Limb (tissue), 2 donors: ENCODE data around the gene TRAF3IP1.

Source experiments
- DNase-seq, 2 donors: peaks; one replicate each; pipeline ENCODE4 v3.0.0-alpha.2; 2016; ENCODE audit errors: extremely low spot score in 2 of 2

The TRAF3IP1 gene

DNA sequence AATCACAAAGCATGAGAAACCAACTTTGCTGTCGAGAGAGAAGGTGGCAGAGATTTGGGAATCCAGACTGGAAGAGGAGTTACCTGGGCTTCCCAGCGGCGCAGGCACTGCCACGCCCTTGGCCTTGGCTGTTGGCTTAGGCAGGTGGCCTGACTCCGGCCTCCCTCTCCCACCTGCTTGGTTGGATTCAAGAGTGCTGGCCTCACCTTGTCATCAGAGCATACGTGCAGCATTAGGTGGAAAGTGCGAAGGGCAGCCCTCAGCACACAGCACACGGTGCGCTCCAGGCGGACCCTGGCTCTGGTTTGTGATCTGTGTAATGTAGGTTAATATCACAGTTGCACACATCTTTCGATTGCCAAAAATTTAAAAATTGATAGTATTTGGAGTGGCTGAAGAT is 87.2 kb downstream of the TRAF3IP1 start:
- no peak for DNase-seq

GRCh38 chr2:238408615-238409340 is 88.5 kb downstream of the TRAF3IP1 start:
- no peak for DNase-seq

DNA sequence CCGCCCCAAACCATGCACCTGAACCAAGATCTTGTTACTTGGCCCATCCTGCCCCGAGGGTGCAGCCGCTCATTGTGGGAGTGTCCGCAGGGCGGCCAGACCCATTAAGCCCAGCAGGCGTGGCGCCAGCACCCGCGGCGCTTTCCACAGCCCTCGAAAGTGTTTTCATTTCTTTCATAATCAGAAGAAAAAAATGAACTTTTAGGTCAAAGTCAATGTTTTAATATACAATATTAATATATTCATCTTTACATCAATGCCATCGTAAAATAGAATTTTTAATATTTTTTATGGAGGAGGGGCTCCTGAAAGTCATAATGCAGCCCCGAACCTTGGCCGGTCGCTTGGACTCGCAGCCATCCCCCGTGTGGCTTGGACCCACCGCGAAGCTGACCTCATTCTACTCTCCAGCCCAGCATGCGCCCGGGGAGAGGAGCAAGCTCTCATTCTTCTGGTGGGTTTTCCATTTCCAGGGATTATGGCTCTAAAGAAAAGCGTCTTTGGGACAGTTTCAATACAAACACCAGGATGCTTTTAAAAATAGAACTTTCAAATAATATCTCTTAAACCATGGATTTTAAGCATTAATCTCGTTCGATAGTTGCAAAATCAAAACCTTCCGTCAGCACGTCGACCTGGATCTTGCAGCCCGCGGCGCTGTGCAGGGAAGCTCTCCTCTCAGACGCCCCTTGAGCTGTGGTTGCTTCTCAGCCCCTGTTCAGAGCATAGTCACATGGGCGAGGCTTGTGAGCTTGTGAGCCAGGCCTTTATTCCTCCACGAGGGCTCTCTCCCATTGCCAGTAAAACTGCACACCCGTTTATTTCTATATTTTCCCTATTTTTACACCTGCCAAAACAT is 89.3 kb downstream of the TRAF3IP1 start:
- DNase-seq: no peak

GRCh38 chr2:238412067-238412767 is 91.9 kb downstream of the TRAF3IP1 start:
- DNase-seq: no peak

GRCh38 chr2:238413368-238413767 is 93.0 kb downstream of the TRAF3IP1 start:
- DNase-seq: no peak

DNA sequence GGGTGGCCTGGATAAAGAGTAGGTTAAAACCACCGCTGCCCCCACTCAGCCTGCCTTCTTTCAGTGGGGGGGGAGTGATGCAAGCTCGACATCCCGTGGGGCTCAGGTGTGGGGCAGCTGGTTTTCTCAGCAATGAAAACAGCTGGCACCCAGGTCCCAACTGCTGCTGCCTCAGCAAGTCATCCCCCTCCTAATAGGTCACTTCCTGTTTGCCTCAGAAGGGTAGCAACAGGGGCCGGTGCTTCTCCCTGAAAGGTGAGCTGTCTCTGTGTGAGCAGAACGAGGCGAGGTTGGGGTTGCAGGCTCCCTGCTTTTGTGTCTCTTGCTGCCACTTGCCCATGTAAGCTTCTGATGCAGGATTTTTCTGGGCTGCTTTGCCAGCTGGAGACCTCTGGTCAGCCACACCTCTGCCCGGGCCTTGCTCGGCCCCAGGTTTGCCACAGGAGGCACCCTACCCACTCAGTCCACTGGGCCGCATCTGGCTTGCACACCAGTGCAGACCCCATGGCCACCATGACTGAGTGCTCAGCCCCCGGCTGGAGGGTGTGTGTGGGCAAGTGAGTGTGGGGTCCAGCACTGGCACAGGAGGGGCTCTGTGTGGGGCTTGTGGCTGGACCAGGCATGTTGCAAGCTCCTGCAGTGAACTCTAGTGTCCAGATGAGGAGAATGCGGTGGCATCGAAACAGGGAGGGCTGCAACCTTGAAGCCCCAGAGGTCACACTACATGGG is 94.9 kb downstream of the TRAF3IP1 start:
- no peak for DNase-seq

GRCh38 chr2:238415893-238416292 is 95.6 kb downstream of the TRAF3IP1 start:
- no peak for DNase-seq

GRCh38 chr2:238418196-238418998 is 98.1 kb downstream of the TRAF3IP1 start:
- no peak for DNase-seq

DNA sequence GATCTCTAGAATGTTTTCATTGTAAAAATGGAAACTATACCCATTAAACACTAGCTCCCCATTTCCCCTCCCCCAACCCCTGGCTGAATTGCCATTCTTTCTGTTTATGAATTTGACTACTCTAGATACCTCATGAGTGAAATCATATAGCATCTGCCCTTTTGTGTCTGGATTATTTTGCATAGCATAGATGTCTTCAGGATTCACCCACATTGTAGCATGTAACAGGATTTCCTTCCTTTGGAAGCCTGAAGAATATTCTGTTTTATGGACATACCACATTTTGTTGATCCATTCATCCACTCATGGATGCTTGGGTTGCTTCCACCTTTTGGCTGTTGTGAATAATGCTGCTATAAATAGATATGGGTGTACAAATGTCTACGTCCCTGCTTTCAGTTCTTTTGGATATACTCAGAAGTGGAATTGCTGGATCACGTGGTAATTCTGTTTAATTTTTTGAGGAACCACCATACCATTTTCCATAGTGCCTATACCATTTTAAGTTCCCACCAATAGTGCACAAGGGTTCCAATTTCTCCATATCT is 98.8 kb downstream of the TRAF3IP1 start:
- DNase-seq: no peak

DNA sequence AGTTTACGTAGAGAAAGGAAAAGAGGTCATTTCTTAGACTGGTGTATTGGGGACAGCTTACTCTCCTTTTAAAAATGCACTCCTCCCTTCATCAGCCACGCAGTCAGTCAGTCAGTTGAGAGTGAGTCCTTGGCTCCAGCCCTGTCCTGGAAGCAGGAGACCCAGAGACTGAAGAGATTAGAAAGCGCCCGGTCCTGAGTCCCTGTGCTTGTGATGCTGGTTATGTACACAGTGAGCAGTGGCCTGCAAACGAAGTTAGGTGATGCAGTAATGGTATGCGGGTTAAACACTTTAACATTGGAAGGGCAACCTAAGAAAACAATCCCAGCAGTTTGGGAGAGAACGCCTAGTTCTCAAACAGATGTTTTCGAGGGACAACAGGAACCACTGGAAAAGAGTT is 100.1 kb downstream of the TRAF3IP1 start:
- DNase-seq: no peak

- peak; percentile 40 to 58 for DNase-seq
These were observed 100.8 kb downstream of the TRAF3IP1 start for GRCh38 chr2:238420878-238421694.

GRCh38 chr2:238421695-238422035 is 101.3 kb downstream of the TRAF3IP1 start:
- peak in 1 of 2 donors; percentile 51 for DNase-seq

DNA sequence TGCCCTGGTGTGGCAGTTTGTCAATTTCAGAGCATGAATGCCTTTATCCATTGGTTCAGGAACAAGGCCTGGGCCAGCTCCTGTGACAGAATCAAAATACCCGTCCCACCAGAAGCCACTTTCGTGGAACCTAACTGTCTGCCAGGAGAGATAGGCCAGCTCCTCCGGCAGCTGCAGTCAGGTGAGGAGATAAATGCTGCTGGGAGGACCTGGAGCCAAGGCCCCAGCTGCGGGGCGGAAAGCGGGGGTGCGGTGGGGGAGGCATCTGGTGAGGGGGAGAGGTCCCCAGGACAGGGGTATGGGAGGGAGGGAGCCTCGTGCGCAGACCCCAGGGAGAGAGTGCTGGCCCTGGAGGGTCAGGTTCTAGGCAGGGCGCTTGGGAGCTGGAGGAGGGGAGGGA is 102.0 kb downstream of the TRAF3IP1 start:
- DNase-seq: no peak

DNA sequence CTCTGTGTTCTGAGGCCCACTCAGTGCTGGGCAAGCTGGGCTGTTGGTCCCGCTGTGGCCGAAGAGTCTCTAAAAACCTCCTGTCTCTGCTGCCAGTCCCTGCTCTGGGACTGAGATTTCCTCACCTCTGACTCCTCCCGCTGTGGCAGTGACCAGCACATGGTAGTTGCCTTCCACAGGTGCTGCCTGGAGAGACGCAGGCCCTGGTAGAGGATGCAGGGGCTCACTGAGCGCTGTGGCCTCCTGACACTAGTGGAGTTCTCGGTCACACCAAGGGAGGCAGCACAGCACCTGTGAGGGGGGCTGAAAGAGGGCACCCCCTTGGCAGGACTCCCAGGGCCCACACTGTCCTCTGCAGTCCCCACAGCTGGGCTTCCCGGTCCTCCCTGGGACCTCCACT is 102.6 kb downstream of the TRAF3IP1 start:
- DNase-seq: no peak

GRCh38 chr2:238423561-238424312 is 103.4 kb downstream of the TRAF3IP1 start:
- DNase-seq: no peak

- no peak for DNase-seq
These were observed 104.0 kb downstream of the TRAF3IP1 start for GRCh38 chr2:238424313-238424700.

GRCh38 chr2:238425505-238425978 is 105.2 kb downstream of the TRAF3IP1 start:
- no peak for DNase-seq

DNA sequence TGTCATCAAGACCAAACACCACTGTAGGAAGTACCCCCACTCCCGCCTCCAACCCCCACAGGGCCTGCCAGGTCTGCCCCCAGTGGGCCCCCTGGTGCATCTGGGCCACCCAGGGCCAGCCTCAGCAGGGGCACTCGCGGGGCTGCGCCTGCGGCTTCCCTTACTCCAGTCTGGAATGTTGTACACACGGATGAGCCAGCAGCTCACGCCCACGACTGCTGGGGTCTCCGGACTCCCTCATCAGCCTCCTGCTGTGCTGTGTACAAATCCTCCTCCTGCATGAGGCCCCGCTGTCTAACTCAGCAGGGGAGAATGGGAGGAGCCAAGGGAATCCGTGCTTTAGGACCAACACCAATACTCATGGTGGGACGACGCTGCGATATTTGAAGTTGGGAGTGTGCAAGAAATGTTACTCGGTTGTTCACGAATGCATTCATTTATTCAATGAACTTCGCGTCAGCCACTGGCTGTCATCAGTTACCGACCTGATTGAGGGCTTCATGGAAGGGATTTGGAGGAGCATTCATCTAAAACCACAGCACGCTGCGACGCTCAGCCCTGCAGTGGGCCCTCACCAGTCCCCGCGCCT is 105.8 kb downstream of the TRAF3IP1 start:
- peak; percentile 36 to 68 for DNase-seq
